Measurements from ENCODE around the gene PRKCH.
A peak's percentile ranks its signal among the peaks of the same experiment; 100 is the strongest.
"Not testable (repeated sequence)": the region's sequence is repeated elsewhere in the genome, so short reads cannot be mapped to it uniquely, and the experiment has no call there.

Gene PRKCH

DNA sequence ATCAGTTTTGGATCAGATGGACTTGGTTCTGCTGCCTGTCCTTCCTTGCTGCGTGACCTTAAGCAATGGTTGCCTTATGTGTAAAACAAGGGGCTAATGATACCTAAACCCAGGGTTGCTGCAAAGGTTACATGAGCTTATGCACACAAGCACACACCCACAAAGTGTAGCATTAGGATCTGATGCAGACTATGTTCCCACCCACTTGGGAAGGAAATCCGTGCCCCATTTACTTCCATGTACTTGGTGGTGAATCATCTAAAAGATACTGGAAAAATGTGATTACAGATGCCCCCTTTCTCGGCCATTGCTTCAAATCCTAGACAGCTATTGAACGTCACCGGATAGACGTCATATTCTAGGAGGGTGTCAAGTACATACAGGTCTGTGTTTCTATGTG is 87.1 kb downstream of the PRKCH start:
- no peak overlapping the region for H3K4me3 Mint-ChIP-seq
- ATAC-seq (replicated peaks) = no peak
- H3K36me3 Mint-ChIP-seq = no peaks in the 10 kb centered on the region
- H3K27ac Mint-ChIP-seq = no peak overlapping the region
- H3K4me1 Mint-ChIP-seq = no peaks in the 10 kb centered on the region
- no peaks in the 10 kb centered on the region for H3K9me3 Mint-ChIP-seq
- H3K27me3 Mint-ChIP-seq = no peaks in the 10 kb centered on the region
- DNase-seq = no peak

- no peaks in the 10 kb centered on the region for H3K36me3 Mint-ChIP-seq
- ATAC-seq (replicated peaks) (no peak), DNase-seq (no peak)
- H3K4me3 Mint-ChIP-seq = no peak overlapping the region
- no peak overlapping the region for H3K27ac Mint-ChIP-seq
- no peaks in the 10 kb centered on the region for H3K9me3 Mint-ChIP-seq
- H3K4me1 Mint-ChIP-seq = no peaks in the 10 kb centered on the region
- no peaks in the 10 kb centered on the region for H3K27me3 Mint-ChIP-seq
Measured at GRCh38 chr14:61409782-61410181, 88.4 kb downstream of the PRKCH start.

- ATAC-seq (replicated peaks); H3K36me3 Mint-ChIP-seq; DNase-seq; H3K4me1 Mint-ChIP-seq; H3K4me3 Mint-ChIP-seq; H3K27me3 Mint-ChIP-seq; H3K9me3 Mint-ChIP-seq; H3K27ac Mint-ChIP-seq: not testable (repeated sequence)
Measured at GRCh38 chr14:61415934-61416333, 94.6 kb downstream of the PRKCH start.

DNA sequence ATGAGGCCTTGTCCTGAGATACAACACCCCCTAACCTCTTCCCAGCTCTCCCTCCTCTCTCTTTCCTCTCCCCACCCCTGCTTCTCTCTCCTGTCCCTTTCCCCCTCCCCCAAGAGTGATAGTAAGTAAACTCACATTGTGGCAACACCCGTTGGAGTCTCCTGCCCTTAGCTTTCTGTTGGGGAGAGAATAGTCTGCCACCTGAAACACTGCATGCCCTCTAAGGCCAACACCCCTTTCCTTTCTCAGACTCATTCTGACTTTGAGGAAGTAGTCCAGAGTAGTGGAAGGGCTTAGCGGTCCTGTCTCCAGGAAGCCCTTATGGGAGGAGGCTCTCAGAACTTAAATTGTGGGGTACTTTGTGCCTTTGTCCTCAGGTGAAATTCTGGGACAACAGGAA is 95.2 kb downstream of the PRKCH start:
- Mint-ChIP-seq H3K4me3 (no peak overlapping the region), H3K9me3 (no peaks in the 10 kb centered on the region), H3K4me1 (peaks cover 5 to 9% of the 10 kb centered on the region in 2 donors), H3K27me3 (no peaks in the 10 kb centered on the region), H3K36me3 (no peaks in the 10 kb centered on the region), H3K27ac (no peak overlapping the region)
- DNase-seq (no peak), ATAC-seq (replicated peaks) (peak; percentile 63 to 71)

GRCh38 chr14:61417141-61417540 is 95.8 kb downstream of the PRKCH start:
- Mint-ChIP-seq H3K9me3 (no peaks in the 10 kb centered on the region), H3K36me3 (no peaks in the 10 kb centered on the region), H3K4me1 (peaks cover 5 to 9% of the 10 kb centered on the region in 2 donors), H3K4me3 (no peak overlapping the region), H3K27ac (no peak overlapping the region), H3K27me3 (no peaks in the 10 kb centered on the region)
- no peak for DNase-seq
- no peak for ATAC-seq (replicated peaks)

- ATAC-seq (replicated peaks) (no peak), DNase-seq (no peak)
- Mint-ChIP-seq H3K27me3 (no peaks in the 10 kb centered on the region), H3K27ac (no peak overlapping the region), H3K9me3 (no peaks in the 10 kb centered on the region), H3K4me1 (peaks cover 5 to 9% of the 10 kb centered on the region in 2 donors), H3K36me3 (no peaks in the 10 kb centered on the region), H3K4me3 (no peak overlapping the region)
Measured at GRCh38 chr14:61417883-61418455, 96.6 kb downstream of the PRKCH start.

DNA sequence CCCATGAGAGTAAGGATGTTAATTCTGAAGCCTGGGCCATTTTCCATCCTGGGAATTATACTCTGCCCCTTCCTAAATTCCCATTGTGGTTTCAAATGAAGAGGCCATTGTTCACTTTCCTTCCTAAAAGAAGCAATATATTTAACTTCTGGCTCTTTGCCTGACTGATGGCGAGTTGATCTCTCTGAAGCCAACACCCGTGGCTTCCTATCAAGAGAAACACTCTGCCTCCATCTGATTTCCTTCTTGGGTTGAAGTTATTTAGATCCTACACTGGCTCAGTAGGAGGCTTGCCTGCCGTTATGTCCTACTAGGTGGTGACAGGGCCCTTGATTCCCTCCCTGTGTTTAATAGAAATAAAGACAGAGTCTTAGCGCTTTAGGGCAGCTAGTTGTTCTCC is 97.4 kb downstream of the PRKCH start:
- Mint-ChIP-seq H3K4me1 (peaks cover 5 to 9% of the 10 kb centered on the region in 2 donors), H3K9me3 (no peaks in the 10 kb centered on the region), H3K27me3 (no peaks in the 10 kb centered on the region), H3K4me3 (no peak overlapping the region), H3K36me3 (no peaks in the 10 kb centered on the region), H3K27ac (no peak overlapping the region)
- DNase-seq (no peak), ATAC-seq (replicated peaks) (no peak)

DNA sequence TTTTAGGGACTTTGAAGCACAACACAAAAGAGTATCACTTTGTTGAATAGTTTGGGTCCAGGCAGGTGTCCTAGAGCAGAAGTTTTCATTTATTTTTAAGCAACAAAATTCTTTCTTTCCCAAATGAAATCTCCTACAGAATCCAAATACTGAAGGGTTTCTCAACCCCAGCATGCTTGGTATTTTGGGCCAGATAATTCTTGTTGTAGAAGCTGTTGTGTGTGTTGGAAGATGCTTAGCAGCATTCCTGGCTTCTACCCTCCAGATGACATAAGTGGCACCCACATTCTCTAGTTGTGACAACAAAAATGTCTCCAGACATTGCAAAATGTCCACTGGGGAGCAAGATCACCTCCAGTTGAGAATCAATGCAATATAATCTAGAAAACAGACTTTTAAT is 97.8 kb downstream of the PRKCH start:
- H3K9me3 Mint-ChIP-seq = peaks cover 3% of the 10 kb centered on the region in 2 donors
- H3K27ac Mint-ChIP-seq = no peak overlapping the region
- ATAC-seq (replicated peaks) (no peak), DNase-seq (no peak)
- H3K36me3 Mint-ChIP-seq = peaks cover 2 to 3% of the 10 kb centered on the region in 2 donors
- H3K4me1 Mint-ChIP-seq = peaks cover 5 to 9% of the 10 kb centered on the region in 2 donors
- H3K27me3 Mint-ChIP-seq = no peaks in the 10 kb centered on the region
- no peak overlapping the region for H3K4me3 Mint-ChIP-seq

GRCh38 chr14:61420326-61420725 is 98.9 kb downstream of the PRKCH start:
- Mint-ChIP-seq H3K36me3 (peaks cover 3 to 4% of the 10 kb centered on the region in 2 donors), H3K4me1 (peaks cover 5 to 9% of the 10 kb centered on the region in 2 donors), H3K27me3 (no peaks in the 10 kb centered on the region), H3K4me3 (no peak overlapping the region), H3K9me3 (peaks cover 5 to 6% of the 10 kb centered on the region in 2 donors), H3K27ac (no peak overlapping the region)
- DNase-seq = no peak
- ATAC-seq (replicated peaks) = no peak

DNA sequence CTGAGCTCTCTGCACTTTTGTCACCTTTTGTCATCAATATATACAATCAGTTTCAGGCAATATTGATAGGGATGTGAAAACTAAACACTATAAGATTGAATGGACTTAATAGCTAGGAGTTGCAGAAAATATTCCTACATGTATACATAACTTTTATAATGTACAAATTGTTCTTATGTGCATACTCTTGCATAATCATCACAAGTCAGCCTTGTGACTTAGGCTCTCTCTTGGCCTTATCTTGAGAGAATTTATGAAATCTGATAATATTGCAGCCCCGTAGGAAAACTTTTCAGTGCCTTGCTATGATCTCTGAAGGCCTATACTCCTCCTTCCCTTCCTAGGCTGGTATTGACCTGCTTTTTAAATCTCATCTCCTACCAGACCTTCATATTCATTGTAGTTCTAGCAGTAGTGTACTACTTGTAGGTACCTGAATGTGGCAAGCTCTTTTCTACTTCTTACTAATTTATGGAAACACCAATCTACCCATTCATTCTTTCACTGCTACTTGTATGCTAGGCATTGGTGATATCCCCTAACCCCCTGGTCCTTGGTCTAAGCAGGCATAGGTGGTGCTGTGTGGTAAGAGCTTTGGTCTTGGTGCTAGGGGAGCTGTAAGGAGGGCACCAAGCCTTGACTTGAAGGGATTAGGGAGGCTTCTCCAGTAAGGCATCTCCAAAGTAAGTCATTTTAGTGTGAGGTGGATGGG is 100.0 kb downstream of the PRKCH start:
- ATAC-seq (replicated peaks) (no peak), DNase-seq (no peak)
- Mint-ChIP-seq H3K4me1 (peaks cover 4 to 6% of the 10 kb centered on the region in 2 donors), H3K27ac (no peak overlapping the region), H3K4me3 (no peak overlapping the region), H3K36me3 (peaks cover 3 to 4% of the 10 kb centered on the region in 2 donors), H3K27me3 (no peaks in the 10 kb centered on the region), H3K9me3 (peaks cover 6 to 9% of the 10 kb centered on the region in 2 donors)

DNA sequence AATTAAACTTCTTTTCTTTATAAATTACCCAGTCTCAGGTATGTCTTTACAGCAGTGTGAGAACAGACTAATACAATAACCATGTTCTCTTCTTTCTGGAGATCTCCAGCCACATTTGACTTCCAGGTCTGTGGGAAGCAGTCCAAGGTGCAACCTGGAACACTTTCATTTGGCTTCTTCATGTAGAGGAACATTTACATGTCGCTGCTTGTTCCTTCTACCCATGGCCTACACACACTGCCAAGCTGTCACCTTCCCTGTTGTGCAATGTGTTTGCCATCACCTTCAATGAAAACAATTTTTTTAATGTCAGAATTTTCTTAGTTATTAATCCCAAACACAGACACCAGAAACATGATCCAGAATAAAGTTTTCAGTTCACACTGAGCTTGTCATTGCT is 104.7 kb downstream of the PRKCH start:
- no peak overlapping the region for H3K4me3 Mint-ChIP-seq
- no peaks in the 10 kb centered on the region for H3K27me3 Mint-ChIP-seq
- no peak overlapping the region for H3K27ac Mint-ChIP-seq
- no peaks in the 10 kb centered on the region for H3K4me1 Mint-ChIP-seq
- H3K9me3 Mint-ChIP-seq = peaks cover 6 to 9% of the 10 kb centered on the region in 2 donors
- ATAC-seq (replicated peaks) (no peak), DNase-seq (no peak)
- H3K36me3 Mint-ChIP-seq = peaks cover 3 to 4% of the 10 kb centered on the region in 2 donors

GRCh38 chr14:61428261-61428660 is 106.9 kb downstream of the PRKCH start:
- no peaks in the 10 kb centered on the region for H3K4me1 Mint-ChIP-seq
- DNase-seq (no peak), ATAC-seq (replicated peaks) (no peak)
- peaks cover 6 to 9% of the 10 kb centered on the region in 2 donors for H3K9me3 Mint-ChIP-seq
- H3K27ac Mint-ChIP-seq = no peak overlapping the region
- no peaks in the 10 kb centered on the region for H3K27me3 Mint-ChIP-seq
- peaks cover 3 to 4% of the 10 kb centered on the region in 2 donors for H3K36me3 Mint-ChIP-seq
- no peak overlapping the region for H3K4me3 Mint-ChIP-seq

GRCh38 chr14:61429316-61429715 is 107.9 kb downstream of the PRKCH start:
- Mint-ChIP-seq H3K4me3 (no peak overlapping the region), H3K9me3 (peaks cover 2 to 5% of the 10 kb centered on the region in 2 donors), H3K36me3 (peaks cover 0 to 1% of the 10 kb centered on the region in 2 donors), H3K27ac (no peak overlapping the region), H3K27me3 (peaks cover 0 to 3% of the 10 kb centered on the region in 2 donors), H3K4me1 (no peaks in the 10 kb centered on the region)
- DNase-seq (no peak), ATAC-seq (replicated peaks) (no peak)

DNA sequence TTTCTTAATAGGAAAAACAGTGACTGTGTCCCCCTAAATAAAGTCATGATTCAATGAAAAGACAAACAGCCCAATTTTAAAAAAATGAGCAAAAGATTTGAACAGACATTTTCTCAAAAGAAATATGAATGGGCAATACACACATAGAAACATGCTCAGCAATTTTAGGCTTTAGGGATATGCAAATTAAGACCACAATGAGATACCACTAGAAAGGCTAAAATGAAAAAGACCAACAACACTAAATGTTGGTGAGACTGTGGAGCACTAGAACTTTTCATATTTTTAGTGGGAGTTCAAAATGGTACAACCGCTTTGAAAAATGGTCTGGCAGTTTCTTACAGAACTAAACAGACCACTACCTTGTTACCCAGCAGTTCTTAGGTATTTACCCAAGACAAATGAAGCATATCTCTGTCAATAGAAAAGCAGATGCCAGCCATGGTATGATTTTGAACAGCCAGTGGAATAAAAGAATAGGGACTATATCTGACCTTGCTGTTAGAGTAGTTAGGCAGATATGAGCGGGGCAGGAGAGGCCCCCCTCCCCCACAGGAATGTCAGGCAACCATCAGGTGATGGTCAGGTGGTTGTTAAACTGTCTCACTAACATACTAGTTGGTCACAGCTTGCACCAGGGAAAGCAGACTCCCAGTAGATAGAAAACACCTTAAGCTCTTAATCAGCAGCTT is 108.8 kb downstream of the PRKCH start:
- no peak for ATAC-seq (replicated peaks)

GRCh38 chr14:61433169-61433568 is 111.8 kb downstream of the PRKCH start:
- Mint-ChIP-seq H3K27ac (no peak overlapping the region), H3K4me3 (no peak overlapping the region), H3K9me3 (no peaks in the 10 kb centered on the region), H3K36me3 (no peaks in the 10 kb centered on the region), H3K4me1 (no peaks in the 10 kb centered on the region), H3K27me3 (peaks cover 0 to 6% of the 10 kb centered on the region in 2 donors)
- ATAC-seq (replicated peaks) (no peak), DNase-seq (no peak)

More for the DNA sequence above, 108.8 kb downstream of the PRKCH start:
- Mint-ChIP-seq H3K9me3 (peaks cover 0 to 4% of the 10 kb centered on the region in 2 donors), H3K4me3 (no peak overlapping the region), H3K4me1 (no peaks in the 10 kb centered on the region), H3K36me3 (no peaks in the 10 kb centered on the region), H3K27ac (no peak overlapping the region), H3K27me3 (peaks cover 0 to 6% of the 10 kb centered on the region in 2 donors)
- no peak for DNase-seq

All from stimulated activated naive B cell treated with anti-CD40 and anti-IgM and Interleukin-4, amounts not matched to agents 10 μg/mL and 1 μg/mL and 100 μg/mL, for 72 hours (primary cell).